ENCODE data around the gene PHACTR4.
A peak's percentile ranks its signal among the peaks of the same experiment; 100 is the strongest.
"Not testable (repeated sequence)": the region's sequence is repeated elsewhere in the genome, so short reads cannot be mapped to it uniquely, and the experiment has no call there.

The PHACTR4 gene

GRCh38 chr1:28458237-28459228 is 89.0 kb downstream of the PHACTR4 start:
- intact Hi-C loops (cut with DNase I), result no loop called here
- no peak for DNase-seq

GRCh38 chr1:28466226-28466778 is 96.8 kb downstream of the PHACTR4 start:
- no peak for DNase-seq
- intact Hi-C loops (cut with DNase I), result no loop called here

- no peak for DNase-seq
- intact Hi-C loops (cut with DNase I), result no loop called here
These were observed 100.6 kb downstream of the PHACTR4 start for GRCh38 chr1:28470146-28470545.

- intact Hi-C loops (cut with DNase I); DNase-seq: not testable (repeated sequence)
These were observed 110.0 kb downstream of the PHACTR4 start for GRCh38 chr1:28479497-28479896.

- intact Hi-C loops (cut with DNase I), result no loop called here
- no peak for DNase-seq
These were observed 110.8 kb downstream of the PHACTR4 start for GRCh38 chr1:28480308-28480707.

- intact Hi-C loops (cut with DNase I), result no loop called here
- DNase-seq, result no peak
These were observed 112.6 kb downstream of the PHACTR4 start for GRCh38 chr1:28482138-28482537.

GRCh38 chr1:28482702-28483101 is 113.2 kb downstream of the PHACTR4 start:
- intact Hi-C loops (cut with DNase I), result no loop called here

GRCh38 chr1:28494737-28495136 is 125.2 kb downstream of the PHACTR4 start:
- intact Hi-C loops (cut with DNase I), result no loop called here
- no peak for DNase-seq

More at GRCh38 chr1:28482702-28483101, 113.2 kb downstream of the PHACTR4 start:
- no peak for DNase-seq

GRCh38 chr1:28499553-28499952 is 130.0 kb downstream of the PHACTR4 start:
- intact Hi-C loops (cut with DNase I), result no loop called here
- no peak for DNase-seq

GRCh38 chr1:28501925-28502324 is 132.4 kb downstream of the PHACTR4 start:
- intact Hi-C loops (cut with DNase I), result no loop called here
- no peak for DNase-seq

- intact Hi-C loops (cut with DNase I), result no loop called here
- no peak for DNase-seq
These were observed 133.6 kb downstream of the PHACTR4 start for GRCh38 chr1:28503117-28503516.

GRCh38 chr1:28505406-28506187 is 136.1 kb downstream of the PHACTR4 start, which contains the start of gene RCC1:
TSS of gene RCC1 (plus strand) at chr1:28506043. CDS start at chr1:28529867, 23,824 bp downstream.
- peak; percentile 88 to 97 (median 94) for DNase-seq
- intact Hi-C loops (cut with DNase I), result loop anchor here (5.0 kb wide), 1 partner anchor 258 kb away; no protein-coding TSS in a partner anchor

- intact Hi-C loops (cut with DNase I), result loop anchor here (5.0 kb wide), 1 partner anchor 260 kb away; no protein-coding TSS in a partner anchor
- no peak for DNase-seq
These were observed 137.3 kb downstream of the PHACTR4 start for GRCh38 chr1:28506907-28507246.

GRCh38 chr1:28507247-28507645 is 137.7 kb downstream of the PHACTR4 start:
- DNase-seq, result peak in 1 of 42 donors; percentile 72
- intact Hi-C loops (cut with DNase I), result loop anchor here (5.0 kb wide), 1 partner anchor 260 kb away; no protein-coding TSS in a partner anchor

- no peak for DNase-seq
- intact Hi-C loops (cut with DNase I), result loop anchor here (5.0 kb wide), 1 partner anchor 261 kb away; no protein-coding TSS in a partner anchor
These were observed 138.3 kb downstream of the PHACTR4 start for GRCh38 chr1:28507646-28508434.

GRCh38 chr1:28508435-28508754 is 138.9 kb downstream of the PHACTR4 start:
- intact Hi-C loops (cut with DNase I), result loop anchor here (5.0 kb wide), 1 partner anchor 261 kb away; no protein-coding TSS in a partner anchor
- peak in 1 of 42 donors; percentile 43 for DNase-seq

- no peak for DNase-seq
- intact Hi-C loops (cut with DNase I), result loop anchor here (5.0 kb wide), 1 partner anchor 262 kb away; no protein-coding TSS in a partner anchor
These were observed 140.2 kb downstream of the PHACTR4 start for GRCh38 chr1:28509705-28510272.

- intact Hi-C loops (cut with DNase I), result no loop called here
- DNase-seq, result no peak
These were observed 140.9 kb downstream of the PHACTR4 start for GRCh38 chr1:28510273-28510969.

All from head of caudate nucleus (tissue), 42 donors.